GM12874 (cell line): ENCODE results near the gene LYPLA2.

Source experiments
- TF ChIP-seq, protein P1 (sequence below): IDR thresholded peaks from 2 replicates; pipeline ENCODE4 v1.5.1; 2011; ENCODE audit warnings: low read depth, mild to moderate bottlenecking, control low read depth, low read length, moderate library complexity; ENCODE audit not compliant: insufficient read depth

Gene LYPLA2

GRCh38 chr1:23837908-23838307 is 47.0 kb downstream of the LYPLA2 start:
- TF ChIP-seq, protein P1, sequence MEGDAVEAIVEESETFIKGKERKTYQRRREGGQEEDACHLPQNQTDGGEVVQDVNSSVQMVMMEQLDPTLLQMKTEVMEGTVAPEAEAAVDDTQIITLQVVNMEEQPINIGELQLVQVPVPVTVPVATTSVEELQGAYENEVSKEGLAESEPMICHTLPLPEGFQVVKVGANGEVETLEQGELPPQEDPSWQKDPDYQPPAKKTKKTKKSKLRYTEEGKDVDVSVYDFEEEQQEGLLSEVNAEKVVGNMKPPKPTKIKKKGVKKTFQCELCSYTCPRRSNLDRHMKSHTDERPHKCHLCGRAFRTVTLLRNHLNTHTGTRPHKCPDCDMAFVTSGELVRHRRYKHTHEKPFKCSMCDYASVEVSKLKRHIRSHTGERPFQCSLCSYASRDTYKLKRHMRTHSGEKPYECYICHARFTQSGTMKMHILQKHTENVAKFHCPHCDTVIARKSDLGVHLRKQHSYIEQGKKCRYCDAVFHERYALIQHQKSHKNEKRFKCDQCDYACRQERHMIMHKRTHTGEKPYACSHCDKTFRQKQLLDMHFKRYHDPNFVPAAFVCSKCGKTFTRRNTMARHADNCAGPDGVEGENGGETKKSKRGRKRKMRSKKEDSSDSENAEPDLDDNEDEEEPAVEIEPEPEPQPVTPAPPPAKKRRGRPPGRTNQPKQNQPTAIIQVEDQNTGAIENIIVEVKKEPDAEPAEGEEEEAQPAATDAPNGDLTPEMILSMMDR = no peak

DNA sequence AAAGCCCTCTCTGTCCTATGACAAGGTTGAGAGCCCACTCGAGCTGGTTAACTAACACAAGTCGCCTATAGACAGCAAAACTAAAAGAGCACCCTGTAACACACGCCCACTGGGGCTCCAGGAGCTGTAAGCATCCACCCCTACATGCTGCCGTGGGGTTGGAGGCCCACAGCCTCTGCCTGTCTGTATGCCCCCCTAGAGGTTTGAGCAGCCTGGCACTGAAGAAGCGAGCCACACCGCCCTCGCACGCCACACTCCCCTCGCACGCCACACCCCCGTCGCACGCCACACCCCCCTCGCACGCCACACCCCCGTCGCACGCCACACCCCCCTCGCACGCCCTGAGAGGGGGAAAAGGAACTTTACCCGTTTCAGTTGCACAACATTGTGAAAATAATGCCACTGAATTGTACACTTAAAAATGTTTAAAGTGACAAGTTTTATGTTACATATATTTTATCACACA is 47.5 kb downstream of the LYPLA2 start:
- TF ChIP-seq, protein P1 = no peak

GRCh38 chr1:23843644-23844043 is 52.7 kb downstream of the LYPLA2 start:
- TF ChIP-seq, protein P1 = no peak
